GM19238 (cell line): ENCODE measurements around the gene FCMR.

ENCODE experiments used
- DNase-seq: peaks from one replicate; pipeline ENCODE4 v3.0.0; 2011; ENCODE audit warnings: low spot score; ENCODE audit not compliant: insufficient read length

Gene FCMR

GRCh38 chr1:206923009-206923960 lies 1.5 kb upstream of the FCMR start:
- no peak for DNase-seq

GRCh38 chr1:206922524-206922923 lies 783 bp upstream of the FCMR start:
- no peak for DNase-seq

- DNase-seq, result no peak
Observed at GRCh38 chr1:206918076-206918475, 3.7 kb downstream of the FCMR start.

GRCh38 chr1:206916000-206916709 lies 5.6 kb downstream of the FCMR start:
- no peak for DNase-seq

GRCh38 chr1:206915030-206915735 lies 6.6 kb downstream of the FCMR start:
- DNase-seq, result no peak

- no peak for DNase-seq
Observed at GRCh38 chr1:206913766-206914537, 7.8 kb downstream of the FCMR start.

GRCh38 chr1:206912445-206913095 lies 9.2 kb downstream of the FCMR start:
- peak; percentile 60 for DNase-seq

GRCh38 chr1:206911064-206911663 lies 10.6 kb downstream of the FCMR start:
- no peak for DNase-seq

- DNase-seq, result no peak
Observed at GRCh38 chr1:206909883-206910318, 11.8 kb downstream of the FCMR start.

- no peak for DNase-seq
Observed at GRCh38 chr1:206909161-206909882, 12.4 kb downstream of the FCMR start.

GRCh38 chr1:206908038-206908437 lies 13.7 kb downstream of the FCMR start:
- no peak for DNase-seq

- DNase-seq, result no peak
Observed at GRCh38 chr1:206907304-206907991, 14.3 kb downstream of the FCMR start.

- DNase-seq, result no peak
Observed at GRCh38 chr1:206905295-206906164, 16.2 kb downstream of the FCMR start.

- no peak for DNase-seq
Observed at GRCh38 chr1:206904423-206905142, 17.2 kb downstream of the FCMR start.

- no peak for DNase-seq
Observed at GRCh38 chr1:206903687-206904086, 18.1 kb downstream of the FCMR start.

- no peak for DNase-seq
Observed at GRCh38 chr1:206902702-206903101, 19.0 kb downstream of the FCMR start.

- DNase-seq, result no peak
Observed at GRCh38 chr1:206901944-206902343, 19.8 kb downstream of the FCMR start.
